ENCODE data around the gene PHYHIPL.

Gene PHYHIPL

DNA sequence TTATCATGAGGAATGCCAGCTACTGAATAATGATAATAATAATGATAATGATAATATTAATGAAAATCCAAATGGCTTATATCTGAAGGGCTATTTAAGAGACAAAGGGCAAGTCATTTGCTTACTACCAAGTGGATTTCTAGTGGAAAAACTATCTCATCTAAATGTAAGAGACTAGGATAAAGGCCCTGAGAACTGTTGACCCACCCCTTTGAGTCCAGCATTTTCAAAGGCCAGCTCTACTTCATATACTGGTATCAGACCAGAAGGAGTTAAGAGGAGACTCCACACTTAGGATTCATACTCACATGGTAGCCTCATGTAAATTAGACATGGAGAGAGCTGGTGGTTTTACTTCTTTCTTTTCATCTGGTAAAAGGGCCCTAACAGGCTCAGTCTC, 76.0 kb downstream of the PHYHIPL start:
- DNase-seq (ENCODE audit: low read depth in 2 of 2, low spot score in 1 of 2), result no peak

DNA sequence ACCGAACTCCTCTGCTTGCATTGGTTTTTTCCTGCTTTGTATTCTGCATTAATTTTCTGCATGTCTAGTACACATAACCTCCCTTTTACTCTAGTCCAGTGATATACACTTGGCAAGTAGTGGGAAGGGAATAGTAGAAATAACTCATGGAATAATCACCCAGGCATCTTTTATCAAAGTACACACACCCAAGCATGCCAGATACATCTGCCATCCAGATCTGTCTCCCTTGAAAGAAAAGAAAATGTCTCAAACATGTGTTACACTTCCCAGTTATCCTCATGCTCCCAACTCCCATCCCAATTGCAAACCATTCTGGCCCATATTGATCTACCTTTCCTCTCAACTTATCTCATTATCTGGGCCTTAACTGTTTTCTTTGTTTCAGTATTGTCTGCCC, 79.0 kb downstream of the PHYHIPL start:
- DNase-seq (ENCODE audit: low read depth in 2 of 2, low spot score in 1 of 2), result no peak

DNA sequence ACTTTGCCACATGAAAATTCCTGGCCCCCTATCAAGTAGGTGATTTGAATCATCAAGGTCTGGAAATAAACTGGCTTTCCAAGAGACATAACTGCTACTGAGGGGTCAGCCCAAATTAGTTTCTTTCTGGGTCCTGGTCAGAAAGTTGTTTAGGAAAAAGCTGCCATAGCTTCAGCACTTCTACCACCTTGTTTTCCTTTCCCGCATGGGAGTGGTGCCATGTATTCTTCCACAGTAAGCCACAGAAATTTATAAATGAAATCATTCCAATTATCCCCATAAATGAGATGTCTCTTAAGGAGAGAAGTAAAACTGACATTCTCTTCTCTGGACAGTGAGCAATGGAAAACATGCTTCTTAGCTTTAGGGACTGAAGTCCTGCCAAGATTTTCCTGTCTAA, 80.8 kb downstream of the PHYHIPL start:
- DNase-seq (ENCODE audit: low read depth in 2 of 2, low spot score in 1 of 2), result no peak

DNA sequence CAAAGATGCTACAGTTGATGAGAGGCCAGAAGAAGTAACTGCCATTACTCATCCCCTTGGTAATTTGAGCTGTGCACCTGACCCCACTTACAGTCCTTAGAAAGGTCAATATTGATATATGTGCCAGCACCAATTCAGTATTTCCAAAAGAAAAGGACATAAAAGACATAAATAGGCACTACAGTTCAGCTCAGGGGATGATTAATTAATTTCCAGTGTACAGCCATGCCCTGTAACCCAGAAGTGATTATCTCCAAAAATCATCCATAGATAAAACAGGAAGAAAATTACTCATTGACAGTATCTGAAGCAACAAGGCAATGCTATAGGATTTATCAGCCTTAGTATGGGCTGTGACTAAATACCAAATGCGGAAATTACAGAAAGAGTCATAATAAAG, 82.4 kb downstream of the PHYHIPL start:
- DNase-seq (ENCODE audit: low read depth in 2 of 2, low spot score in 1 of 2), result no peak

DNA sequence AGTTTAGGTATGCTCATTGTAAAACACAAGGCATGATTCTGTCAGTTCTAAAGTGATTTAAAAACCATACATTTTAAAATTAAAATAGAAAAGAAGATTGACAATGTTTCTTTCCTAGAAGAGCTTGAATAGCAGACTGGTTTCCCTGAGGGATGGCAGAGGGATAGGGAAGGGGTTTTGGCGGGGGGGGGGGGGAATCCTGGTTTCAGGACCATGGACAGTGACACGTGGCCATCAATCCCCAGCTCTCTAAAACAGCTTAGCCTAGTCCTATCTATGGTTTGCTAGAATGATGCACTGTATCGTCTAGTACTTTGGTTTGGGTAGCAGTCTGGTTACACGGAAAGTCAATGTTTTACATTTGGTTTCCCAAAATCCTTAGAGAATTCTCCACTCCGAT, 88.7 kb downstream of the PHYHIPL start:
- no peak for DNase-seq (ENCODE audit: low read depth in 2 of 2, low spot score in 1 of 2)

DNA sequence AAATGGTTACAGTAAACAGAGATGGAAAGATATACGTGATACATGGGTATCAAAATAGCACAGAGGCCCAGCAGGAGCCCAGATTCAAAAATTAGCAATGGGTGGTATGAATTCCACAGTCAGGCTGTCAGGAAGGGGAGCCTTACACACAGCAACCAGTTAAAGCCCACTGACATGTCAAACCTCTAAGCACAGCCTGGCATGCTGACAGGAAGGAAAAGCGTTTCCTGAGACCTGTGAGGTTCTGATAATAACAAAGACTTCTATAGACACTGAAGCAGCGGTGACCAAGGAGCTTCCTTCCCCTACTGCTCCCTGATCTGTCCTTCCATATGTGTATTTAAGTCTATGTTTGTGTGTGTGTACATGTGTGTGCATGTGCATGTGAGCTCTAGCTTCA, 89.9 kb downstream of the PHYHIPL start:
- no peak for DNase-seq (ENCODE audit: low read depth in 2 of 2, low spot score in 1 of 2)

DNA sequence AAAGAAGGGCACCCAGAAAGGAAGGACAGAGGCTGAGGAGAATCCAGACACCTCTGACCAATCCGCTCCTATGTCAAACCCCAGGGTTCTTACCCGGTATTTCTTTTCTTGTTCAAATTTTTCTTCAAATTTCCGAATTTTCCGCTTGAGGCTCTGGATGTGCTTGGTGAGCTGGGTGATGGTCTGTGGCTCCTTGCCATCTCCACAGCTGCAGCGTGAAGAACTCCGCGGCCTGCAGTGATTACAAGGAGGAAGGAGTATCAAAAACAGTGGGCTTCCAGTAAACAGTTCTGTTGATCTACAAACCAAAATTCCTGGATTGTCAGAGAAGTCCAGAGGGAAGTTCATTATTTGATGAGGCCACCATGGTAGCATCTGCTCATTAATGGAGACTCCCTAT, 92.0 kb downstream of the PHYHIPL start:
- no peak for DNase-seq (ENCODE audit: low read depth in 2 of 2, low spot score in 1 of 2)

DNA sequence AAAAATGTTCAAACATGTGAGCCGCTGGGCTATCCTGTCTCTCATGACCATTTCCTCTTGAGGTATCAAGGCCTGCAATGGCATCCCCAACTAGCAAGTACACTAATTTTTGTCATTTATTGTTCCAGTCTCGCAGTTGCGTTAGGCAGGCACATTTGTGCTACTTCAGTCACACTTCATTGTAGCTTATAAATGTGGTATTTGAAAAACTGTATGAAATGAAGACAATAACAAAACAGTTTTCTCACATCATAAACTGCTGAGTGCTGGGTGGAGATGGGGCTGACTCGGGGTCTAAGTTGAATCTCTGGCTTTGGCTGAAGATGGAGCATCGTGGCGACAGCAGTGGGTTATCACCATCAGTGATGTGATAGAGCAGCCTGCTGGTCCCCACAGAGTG, 93.2 kb downstream of the PHYHIPL start:
- DNase-seq (ENCODE audit: low read depth in 2 of 2, low spot score in 1 of 2), result no peak

DNA sequence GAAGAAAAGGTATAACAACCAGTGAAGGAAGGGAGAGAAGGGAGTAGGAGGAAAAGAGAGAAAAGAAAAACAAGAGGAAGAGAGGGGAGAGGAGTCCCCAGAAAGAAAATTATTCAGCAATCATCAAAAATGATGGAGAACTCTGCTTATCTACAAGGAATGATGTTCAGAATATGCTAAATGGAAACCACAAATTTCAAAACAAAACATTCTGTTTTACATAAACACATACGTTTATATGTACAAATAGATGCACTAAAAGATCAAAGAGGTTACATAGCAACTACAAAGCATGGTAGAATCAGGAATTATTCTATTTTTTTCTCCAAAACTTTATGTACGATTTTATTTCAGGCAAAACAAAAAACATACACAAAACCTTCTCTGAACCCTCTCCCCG, 94.0 kb downstream of the PHYHIPL start:
- no peak for DNase-seq (ENCODE audit: low read depth in 2 of 2, low spot score in 1 of 2)

DNA sequence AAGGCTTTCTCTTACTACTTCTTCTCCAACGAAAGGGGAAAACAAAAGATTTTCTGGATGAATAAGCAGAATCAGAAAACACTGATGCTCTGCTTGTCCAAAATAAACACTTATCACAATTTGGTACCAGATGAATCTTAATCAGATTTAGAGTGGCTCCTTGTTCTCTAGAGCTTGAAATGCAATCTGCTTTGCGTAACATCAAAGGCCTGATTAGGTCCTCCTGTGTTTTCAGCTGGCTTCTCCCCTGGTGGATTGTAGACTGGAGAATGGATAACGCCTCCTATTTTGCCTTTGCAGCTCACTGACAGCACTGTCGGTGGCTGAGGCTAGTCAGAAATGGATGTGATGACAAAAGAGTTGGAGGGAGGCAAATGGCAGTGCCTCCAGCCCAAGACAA, 94.7 kb downstream of the PHYHIPL start:
- no peak for DNase-seq (ENCODE audit: low read depth in 2 of 2, low spot score in 1 of 2)

DNA sequence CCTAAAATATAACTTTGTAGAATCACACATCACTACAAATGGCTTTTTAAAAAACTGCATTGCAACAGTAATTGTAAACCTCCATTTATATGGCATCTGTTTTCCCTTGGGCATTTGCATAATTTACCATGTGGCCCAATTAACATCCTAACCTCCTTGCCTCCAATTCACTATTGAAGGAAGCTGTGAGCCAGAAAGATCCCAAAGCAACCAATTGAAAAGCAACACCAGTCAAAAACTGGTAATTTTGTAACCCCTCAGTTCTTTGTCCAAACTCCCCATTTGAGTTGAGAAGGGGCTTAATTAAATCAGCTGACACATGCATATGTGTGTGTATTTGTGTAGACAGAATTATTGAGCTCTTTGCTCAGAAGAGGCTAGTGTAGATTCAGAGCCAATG, 95.6 kb downstream of the PHYHIPL start:
- no peak for DNase-seq (ENCODE audit: low read depth in 2 of 2, low spot score in 1 of 2)

DNA sequence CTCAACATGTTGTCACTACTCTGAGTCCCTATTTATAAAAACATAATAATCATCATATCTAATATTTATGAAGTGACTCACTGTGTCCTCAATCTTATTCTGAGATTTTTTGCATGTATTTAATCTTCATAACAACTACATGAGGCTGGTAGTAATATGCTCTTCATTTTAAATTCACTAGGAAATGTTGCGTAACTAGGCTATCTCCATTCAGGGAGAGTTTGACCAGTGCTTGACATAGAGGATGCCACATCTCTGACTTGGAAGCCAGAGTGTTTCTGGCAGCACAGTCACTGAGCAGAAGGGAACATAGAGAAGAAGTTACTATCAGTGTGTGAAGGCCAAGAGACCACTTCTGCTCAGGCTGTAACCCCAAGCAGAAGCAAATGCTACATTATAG, 97.0 kb downstream of the PHYHIPL start:
- DNase-seq (ENCODE audit: low read depth in 2 of 2, low spot score in 1 of 2), result no peak

DNA sequence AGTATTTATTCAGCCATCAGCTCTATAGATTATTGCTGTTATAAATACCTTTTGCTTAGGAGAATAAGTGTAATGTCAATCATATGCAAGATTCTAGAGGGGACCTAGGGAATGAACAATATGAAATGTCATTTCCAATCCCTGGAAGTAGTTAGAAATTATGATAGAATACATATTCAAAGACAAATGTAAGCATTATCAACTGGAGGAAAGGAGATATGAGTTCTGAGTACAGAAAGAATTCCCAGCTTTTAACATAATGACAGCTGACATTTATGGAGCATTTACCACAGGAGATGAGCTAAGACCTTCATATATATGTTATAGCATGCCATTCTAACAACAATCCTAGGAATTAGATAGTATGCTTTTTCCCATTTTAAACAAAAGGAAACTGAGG, 99.7 kb downstream of the PHYHIPL start:
- no peak for DNase-seq (ENCODE audit: low read depth in 2 of 2, low spot score in 1 of 2)

DNA sequence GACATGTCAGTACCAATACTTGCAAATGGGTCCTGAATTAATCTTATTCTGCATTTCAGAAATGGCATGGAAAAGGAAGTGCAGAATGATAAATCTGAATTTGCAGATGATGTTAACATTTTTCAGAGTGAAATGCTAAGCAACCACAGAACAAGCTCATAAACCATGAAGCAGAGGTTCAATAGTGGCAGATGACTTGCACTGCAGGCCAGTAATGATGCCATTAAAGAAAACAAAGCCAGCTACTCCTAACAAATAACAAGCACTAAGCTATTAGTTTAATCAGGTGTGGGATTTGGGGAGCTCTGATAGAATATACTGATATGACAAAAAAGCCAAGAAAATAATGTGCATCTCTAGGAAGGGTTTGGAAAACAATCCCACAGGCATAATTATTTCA, 100.5 kb downstream of the PHYHIPL start:
- DNase-seq (ENCODE audit: low read depth in 2 of 2, low spot score in 1 of 2), result no peak

DNA sequence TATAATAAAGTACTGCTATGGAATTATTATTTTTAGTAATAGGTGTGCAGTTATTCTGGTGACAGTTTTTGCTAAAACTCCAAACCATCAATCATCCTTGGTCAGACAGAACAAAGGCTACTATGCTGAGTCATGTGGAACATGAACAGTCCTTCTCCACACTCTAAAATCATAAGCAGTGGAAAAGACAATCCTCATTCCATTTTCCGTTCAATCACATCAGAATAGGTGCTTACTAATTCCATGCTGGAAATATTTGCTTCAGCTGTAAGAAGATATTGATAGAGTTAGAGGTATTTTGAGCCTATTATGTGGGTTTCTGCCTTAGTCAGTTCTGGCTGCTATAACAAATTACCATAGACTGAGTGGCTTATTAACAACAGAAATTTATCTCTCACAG, 103.0 kb downstream of the PHYHIPL start:
- no peak for DNase-seq (ENCODE audit: low read depth in 2 of 2, low spot score in 1 of 2)

DNA sequence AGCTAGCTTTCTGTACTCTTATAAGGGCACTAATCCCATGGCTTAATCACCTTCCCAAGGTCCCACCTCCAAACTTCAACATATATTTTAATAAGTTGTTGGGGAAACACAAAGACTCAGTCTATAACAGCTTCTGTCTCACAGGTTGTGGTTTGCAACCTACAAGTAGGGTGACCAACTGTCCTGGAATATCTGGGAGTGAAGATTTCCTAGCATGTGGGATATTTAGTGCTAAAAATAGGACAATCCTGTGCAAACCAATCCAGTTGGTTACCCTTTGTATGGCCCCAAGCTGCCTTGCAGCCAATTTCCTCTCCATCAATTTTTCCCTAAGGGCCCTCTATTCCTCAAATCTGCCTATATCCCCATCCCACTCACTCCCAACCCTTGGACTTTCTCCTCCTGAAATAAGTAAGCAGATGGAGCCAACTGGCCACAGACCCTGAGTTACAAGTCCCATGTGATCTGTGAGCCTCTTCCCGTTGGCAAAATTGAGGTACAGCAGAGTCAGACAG, 103.6 kb downstream of the PHYHIPL start:
- DNase-seq (ENCODE audit: low read depth in 2 of 2, low spot score in 1 of 2), result no peak

DNA sequence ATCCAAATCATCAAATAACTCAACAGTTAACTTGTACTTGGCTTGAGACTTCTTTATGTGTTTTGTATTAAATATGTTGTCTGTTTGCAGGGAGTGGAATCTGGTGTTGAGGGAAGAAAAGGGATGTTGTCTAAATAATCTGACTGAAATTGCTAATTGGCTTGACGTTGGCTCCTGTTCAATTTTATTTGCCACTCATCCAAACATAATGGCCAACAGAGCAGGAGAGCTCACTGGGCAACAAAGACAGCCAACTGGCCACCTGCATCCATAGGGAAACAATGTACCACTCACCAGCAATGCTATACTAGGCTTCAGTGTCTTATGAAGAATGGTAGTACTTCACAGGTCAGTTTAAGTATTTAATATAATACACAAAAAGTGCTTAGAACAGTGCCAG, 105.4 kb downstream of the PHYHIPL start:
- DNase-seq (ENCODE audit: low read depth in 2 of 2, low spot score in 1 of 2), result no peak

DNA sequence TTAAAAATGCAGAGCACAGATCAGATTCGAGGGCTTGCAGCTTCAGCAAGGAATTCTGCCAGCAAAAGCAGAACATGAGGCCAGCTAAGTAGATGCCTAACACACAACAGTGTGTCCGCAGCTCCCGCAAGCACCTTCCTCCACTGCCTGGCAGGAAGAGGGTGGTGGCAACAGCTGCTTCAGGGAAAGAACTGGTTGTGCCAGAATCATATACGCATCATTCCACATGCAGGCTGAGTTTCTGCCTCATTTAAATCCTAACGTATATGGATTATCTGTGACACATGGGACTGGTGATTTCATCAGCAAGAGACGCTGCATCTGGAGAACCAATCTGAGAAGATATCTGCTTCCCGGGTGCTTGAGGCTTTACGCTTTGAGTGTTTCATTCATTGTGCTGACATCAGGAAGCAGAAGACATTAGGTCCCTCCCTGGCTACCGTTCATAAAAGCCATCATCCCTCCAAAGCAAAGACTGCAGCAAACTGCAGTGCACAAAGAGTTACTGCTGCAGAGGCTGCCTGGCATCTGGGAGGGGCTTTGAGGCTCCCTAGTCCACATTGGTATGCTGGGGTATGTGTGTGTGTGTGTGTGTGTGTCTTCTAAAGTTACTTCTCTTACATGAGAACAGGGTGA, 107.1 kb downstream of the PHYHIPL start:
- no peak for DNase-seq (ENCODE audit: low read depth in 2 of 2, low spot score in 1 of 2)

DNA sequence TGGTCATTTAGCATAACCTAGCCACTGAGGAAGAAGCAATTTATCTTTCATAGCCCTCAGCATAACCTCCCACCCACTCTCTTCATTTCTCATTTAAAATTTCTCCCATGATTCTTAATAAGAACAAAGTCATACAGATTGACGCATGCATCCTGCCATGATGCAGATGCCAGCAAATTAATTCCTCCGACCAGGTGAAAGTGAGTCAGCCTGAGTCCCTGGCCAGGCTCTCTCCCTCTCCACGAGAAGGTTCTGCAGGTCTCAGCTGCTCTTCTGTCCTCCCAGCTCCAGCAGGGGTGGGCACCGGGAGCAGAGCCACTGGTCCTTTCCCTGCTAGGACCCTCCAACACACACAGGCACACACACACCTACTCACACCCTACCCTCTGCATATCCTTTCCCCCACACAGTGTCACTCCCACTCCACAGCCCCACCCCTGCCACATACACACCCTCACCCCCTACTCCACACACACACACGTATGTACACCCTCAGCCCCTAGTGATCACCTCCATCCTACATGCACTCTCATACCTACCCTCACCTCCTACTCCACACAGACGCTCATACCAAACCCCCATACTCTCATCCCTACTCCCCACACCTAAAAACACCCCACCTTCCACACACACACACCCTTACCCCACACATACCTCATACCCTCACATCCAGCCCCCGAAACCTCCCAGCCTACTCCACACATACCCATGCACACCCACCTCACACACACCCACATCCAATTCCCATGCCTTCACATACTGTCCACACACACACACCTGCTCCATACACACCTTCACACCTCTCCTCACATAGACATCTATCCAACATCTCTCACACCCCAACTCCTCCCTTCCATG, 107.9 kb downstream of the PHYHIPL start:
- DNase-seq (ENCODE audit: low read depth in 2 of 2, low spot score in 1 of 2), result no peak

DNA sequence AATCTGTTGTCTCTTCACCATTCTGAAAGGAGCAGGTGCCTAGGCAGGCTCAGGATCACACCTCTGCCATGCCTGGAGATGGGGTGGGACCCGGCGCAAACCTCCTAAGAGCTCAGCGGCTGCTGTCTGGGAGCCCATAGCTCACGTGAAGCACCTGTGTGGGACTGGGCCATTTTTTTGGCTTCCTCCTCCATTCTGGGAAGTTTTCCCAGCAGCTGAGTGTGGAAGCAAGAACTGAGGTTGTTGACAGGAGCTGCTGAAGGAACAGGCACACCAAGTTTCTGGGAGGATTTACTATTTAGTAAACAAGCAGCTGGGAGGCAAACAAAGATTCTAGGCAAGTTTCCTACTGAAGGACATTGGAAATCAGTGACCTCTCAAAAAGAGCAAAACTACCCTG, 108.6 kb downstream of the PHYHIPL start:
- DNase-seq (ENCODE audit: low read depth in 2 of 2, low spot score in 1 of 2), result no peak

DNA sequence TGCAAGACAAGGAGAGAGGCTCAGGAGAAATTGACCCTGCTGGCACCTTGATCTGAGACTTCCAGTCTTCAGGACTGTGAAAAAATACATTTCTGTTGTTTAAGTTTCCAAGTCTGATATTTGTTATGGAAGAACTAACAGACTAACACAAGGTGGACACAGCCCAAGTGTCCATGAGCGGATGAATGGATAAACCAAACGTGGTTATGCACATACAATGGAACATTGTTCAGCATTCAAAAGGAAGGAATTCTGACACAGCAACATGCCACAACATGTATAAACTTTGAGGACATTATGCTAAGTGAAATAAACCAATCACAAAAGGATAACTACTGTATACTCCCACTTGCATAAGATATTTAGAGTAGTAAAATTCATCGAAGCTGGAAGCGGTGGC, 109.4 kb downstream of the PHYHIPL start:
- no peak for DNase-seq (ENCODE audit: low read depth in 2 of 2, low spot score in 1 of 2)

DNA sequence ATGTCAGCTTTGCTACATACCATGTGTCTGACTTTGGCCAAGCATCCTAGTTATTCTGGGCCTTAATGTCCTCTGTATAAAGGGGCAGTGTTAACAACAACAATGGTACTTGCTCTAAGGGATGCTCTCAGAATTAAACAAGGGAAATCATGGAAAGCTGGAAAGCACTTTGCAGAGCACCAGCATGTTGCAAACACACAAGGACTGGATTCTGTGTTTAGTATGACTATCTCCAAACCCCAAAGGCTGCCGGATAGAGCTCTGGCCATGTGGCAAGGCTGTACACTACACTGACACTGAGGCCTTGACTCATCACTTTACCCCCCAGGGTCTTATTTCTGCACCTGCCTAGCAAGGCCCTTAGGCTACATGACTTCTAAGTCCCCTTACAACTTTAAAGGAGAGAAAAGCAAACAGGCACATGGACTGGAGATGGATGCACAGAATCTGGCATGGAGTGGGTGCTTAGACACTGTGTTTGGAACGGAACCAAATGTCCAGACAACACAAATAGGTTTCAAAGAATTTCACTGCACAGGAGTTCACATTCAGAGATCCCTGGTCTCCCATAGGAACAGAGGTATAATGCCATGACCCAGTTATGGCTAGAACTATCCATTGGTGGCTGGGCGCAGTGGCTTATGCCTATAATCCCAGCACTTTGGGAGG, 111.3 kb downstream of the PHYHIPL start:
- no peak for DNase-seq (ENCODE audit: low read depth in 2 of 2, low spot score in 1 of 2)
